Measurements from ENCODE around the gene LHX2.

LHX2 gene

DNA sequence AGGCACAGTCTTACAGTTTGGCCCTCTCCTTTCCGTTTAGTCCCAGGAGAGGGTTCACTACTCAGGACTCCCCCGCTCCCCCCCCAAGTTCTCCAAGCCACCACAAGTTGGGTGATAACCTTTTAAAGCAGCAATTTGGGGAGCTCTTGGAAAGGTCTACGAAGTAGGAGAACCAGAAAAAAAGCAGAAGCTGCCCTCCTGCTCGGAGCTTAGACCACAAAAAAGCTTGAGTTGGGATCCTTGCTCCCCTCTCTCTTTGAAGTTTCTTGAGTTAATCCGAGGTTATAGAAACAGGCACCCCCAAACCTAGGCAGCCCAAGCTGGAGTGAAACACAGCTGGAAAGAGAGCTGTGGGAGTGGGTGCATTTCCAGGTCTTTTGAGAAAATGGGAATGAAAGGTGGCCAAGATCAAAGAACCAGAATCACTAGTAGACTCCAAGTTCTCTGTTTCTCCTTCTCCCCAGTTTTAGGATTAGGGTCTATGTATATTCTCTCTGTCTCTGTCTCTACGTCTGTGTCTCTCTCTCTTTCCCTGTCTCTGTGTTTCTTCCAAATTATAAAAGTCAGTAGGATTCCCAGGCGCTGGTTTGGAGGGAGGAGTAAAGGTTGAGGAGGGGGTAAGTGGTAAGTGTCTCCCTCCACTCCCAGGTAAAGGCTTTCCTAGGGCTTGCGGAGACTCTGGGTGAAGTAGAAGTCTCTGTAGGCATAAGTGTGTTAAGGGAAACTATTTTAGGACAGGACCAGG is 2.8 kb downstream of the LHX2 start:
- DNase-seq, result no peak

- DNase-seq, result no peak
These were observed 3.5 kb downstream of the LHX2 start for GRCh38 chr9:124014956-124015660.

GRCh38 chr9:124015661-124016131 is 4.1 kb downstream of the LHX2 start:
- no peak for DNase-seq

DNA sequence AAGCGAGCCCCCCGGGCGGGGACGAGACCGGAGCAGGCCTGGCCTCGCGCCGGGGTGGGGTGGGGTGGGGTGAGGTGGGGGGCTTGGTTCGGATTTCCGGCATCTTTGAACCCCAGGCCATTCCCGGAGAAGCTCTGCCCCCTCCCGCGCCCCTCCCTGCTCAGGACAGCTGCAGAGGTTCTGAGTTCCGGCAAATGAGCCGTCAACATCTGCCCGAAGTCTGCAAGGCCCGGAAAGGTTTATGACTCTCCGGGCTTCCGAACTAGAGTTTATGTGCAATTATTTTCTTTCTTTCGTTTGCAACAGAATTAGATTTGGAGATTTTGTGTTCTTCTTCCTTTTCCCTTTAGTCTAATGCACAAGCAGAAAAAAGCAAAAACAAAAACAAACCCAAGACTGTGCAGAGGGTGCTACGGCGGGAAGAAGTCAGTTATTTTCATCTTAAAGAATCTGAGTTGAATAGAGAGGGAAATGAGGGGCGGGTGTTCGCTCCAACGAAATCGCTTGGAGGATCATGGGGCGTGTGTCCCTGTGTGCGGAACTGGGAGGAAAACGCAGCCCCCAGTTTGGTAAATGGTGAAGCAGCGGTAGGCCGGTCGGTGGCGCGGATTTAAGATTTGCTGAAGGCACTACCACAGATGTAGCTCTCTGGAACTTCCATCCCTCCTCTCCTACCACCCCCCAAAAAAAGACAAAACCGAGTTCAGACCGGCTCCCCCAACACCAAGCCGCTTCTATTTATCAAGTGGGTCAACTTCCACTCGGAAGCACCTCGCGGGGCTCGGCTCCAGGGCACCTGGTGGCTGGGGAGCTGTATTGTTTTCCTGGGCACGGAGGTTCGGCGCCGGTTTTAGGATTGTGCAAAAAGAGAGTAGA is 4.8 kb downstream of the LHX2 start:
- DNase-seq, result no peak

- no peak for DNase-seq
These were observed 5.7 kb downstream of the LHX2 start for GRCh38 chr9:124017051-124017928.

GRCh38 chr9:124017929-124018729 is 6.6 kb downstream of the LHX2 start:
- no peak for DNase-seq

DNA sequence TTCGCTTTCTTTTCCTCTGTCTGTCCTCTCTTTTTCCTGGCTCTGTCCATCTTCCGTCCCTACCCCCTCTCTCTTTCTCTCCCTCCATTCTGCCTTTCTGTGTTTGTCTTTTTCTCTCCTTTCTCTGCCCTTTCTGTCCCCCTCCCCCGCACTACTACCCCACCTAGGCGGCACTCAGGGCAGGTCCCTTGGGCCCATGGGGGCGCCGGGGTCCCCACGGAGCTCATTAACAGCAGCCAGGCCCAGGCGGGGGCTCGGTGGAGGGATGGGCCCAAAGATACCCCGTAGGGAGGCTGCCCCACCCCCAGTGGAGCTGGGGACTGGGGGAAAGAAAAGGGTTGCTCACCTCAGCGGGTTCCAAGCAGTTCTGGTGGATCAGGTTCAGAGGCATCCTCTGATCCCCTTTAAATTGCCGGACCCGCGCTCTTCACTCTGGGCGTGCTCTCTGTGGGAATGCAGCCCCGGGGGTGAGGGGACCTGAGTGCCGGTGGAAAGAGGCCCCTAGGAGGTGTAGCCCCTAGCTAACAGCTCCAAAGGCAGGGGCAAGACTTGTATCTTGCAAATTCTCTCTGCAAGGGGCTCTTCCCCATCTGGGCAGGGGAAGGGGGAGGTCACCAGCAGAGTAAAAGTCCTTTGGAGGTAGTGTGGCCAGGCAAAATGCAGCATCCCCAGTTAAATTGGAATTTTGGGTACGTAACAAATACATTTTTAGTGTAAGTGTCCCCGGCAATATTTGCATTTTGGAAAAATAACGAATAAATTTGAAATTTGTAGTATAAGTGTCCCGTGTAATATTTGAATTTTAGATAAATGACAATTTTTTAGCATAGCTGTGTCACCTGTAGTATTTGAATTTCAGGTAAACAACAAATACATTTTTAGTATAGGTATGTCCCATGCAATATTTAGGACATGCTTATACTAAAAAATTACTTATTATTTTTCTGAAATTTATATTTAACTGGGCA is 7.4 kb downstream of the LHX2 start:
- no peak for DNase-seq

DNA sequence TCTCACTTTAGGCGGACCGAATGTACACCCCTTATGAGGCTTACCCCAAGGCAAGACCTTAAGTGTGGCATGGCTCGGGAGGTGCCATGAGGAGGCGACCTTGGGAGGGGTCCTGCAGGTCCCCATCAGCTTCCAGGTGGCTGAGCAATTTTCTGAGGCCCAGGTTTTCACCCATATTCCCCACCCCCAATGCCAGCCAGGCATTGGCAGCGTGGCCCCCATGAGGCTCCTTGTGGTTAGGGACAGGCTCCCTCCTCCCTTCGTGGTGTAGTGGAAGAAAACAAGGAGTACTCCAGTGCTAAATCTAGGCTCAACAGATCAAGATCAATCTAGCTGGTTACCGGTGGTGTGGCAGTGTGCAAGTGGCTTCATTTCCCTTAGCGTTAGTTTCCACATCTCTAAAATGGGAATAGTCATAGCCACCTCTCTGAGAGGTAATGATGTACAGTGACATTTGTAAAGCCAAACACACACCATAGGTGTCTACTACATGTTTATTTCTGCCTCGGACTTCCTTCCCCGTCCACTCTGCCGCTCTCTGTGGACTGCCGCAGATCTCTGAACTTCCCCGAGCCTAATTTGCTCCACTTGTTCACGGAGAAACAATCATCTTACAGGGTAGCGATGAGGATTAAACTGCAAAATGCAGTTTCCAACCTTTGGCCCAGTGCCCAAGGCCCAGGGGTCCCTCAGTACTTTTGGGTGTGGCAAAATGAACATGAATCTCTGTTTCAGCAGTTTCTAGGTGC is 8.4 kb downstream of the LHX2 start:
- DNase-seq, result no peak

- DNase-seq, result no peak
These were observed 9.2 kb downstream of the LHX2 start for GRCh38 chr9:124020520-124021384.

DNA sequence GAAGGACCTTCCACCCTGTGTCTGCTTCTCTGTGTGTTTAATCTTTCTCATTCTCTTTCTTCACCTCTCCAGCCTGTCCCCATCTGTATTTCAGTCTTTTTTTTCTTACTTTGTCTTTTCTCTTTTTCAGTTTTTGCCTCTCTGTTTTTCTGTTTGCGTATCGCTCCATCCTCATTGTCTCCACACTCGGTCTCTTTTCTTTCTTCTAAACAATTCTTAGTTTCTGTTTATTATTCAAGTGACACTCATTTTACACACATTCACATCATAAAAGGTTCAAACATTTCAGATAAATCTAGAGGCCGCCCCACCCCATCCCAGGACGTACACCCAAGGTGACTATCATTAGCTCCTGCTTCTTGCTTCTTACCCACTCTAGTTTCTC is 9.8 kb downstream of the LHX2 start:
- no peak for DNase-seq

- DNase-seq, result no peak
These were observed 10.9 kb downstream of the LHX2 start for GRCh38 chr9:124022201-124023121.

DNA sequence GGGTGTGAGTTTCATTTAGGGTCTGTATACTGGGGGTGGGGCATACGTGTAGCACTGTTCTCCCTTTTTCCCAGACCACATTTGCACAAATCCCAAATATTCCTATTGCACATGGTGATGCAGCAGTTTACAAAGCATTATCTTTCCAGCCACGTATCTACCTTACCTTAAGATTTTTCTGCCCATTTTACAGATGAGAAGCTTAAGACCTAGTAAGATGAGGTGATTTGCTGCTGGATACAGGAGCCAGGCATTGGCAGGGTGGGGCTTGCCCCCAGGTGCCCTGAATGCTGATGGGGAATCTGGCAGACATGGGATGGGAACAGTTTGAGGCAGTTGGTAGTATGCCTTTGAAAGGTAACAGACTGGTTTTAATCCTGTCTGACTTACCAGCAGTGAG is 12.5 kb downstream of the LHX2 start:
- no peak for DNase-seq

DNA sequence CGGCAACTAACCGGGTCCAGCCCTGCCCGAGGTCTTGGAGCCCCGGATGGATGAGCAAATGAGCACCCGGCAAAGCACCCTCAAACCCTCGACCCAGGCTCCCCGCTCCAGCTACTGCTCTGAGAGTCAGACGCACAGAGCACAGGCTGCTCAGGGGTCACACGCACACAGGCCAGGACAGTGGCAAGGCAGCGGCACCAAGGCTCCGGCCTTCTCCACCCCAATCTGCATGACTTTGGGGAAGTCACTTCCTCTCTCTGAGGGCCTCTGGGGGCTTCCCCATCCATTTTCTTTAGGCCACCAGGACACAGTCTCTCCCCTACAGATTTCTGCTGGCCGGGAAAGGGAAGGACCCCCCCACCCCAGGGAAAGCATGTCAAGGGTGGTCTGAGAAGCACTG is 18.0 kb downstream of the LHX2 start:
- no peak for DNase-seq

- no peak for DNase-seq
These were observed 19.4 kb downstream of the LHX2 start for GRCh38 chr9:124030969-124031451.

DNA sequence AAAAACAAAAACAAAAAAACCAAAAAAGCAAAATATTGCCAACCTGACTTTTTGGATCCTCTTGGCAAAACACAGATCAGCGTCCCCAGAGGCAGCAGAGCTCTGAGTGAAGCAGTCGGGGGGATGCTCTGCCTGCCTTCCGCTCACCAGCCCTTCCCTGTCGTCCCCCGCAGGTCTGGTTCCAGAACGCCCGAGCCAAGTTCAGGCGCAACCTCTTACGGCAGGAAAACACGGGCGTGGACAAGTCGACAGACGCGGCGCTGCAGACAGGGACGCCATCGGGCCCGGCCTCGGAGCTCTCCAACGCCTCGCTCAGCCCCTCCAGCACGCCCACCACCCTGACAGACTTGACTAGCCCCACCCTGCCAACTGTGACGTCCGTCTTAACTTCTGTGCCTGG is 20.7 kb downstream of the LHX2 start:
- DNase-seq, result no peak

- DNase-seq, result no peak
These were observed 21.8 kb downstream of the LHX2 start for GRCh38 chr9:124033348-124033747.

- no peak for DNase-seq
These were observed 22.4 kb downstream of the LHX2 start for GRCh38 chr9:124033967-124034366.
